Measurements from ENCODE around the gene FBXL17. TPM values are rescaled to one million over a fixed set of nuclear protein-coding genes. Genes with fewer than 3 reads are reported as not detected.

The FBXL17 gene
- total and polyA plus RNA-seq, 2 of the 4 experiments (the other 2 are of a cell fraction): 3.9 to 8.1 TPM

- no peak for ATAC-seq (ENCODE audit: low read depth)
- CTCF ChIA-PET: interaction anchor here (0.7 to 0.9 kb wide), 2 partner anchors 10 to 105 kb away, joined by 3 to 4 read pairs; no protein-coding TSS in a partner anchor
- TF ChIP-seq RCOR1 (IDR thresholded peaks at IDR 0.05; ENCODE audit: insufficient replicate concordance, low read length): no peak
- no peak for TF ChIP-seq MXI1 (IDR thresholded peaks at IDR 0.05; ENCODE audit: borderline replicate concordance, low read depth, low read length)
- no peak for TF ChIP-seq MAFK (IDR thresholded peaks at IDR 0.05; ENCODE audit: low read depth, low read length)
- TF ChIP-seq BHLHE40 (IDR thresholded peaks at IDR 0.05; ENCODE audit: low read depth, low read length): no peak
- no peak for TF ChIP-seq NFE2L2 (IDR thresholded peaks at IDR 0.05; ENCODE audit: low read depth, low read length)
- TF ChIP-seq SMC3 (IDR thresholded peaks at IDR 0.05; ENCODE audit: low read depth, low read length): no peak
- TF ChIP-seq MAZ (IDR thresholded peaks at IDR 0.05; ENCODE audit: borderline replicate concordance, low read depth, low read length): no peak
- no peak for TF ChIP-seq USF2 (IDR thresholded peaks at IDR 0.05; ENCODE audit: low read depth, low read length)
- no peak for TF ChIP-seq CTCF (conservative IDR thresholded peaks at IDR 0.05; ENCODE audit: low read depth, low read length)
- no peak for TF ChIP-seq FOS (IDR thresholded peaks at IDR 0.05; ENCODE audit: low read depth, low read length)
- TF ChIP-seq CEBPB (IDR thresholded peaks at IDR 0.05; ENCODE audit: low read depth, low read length): no peak
- no peak for TF ChIP-seq CHD1 (IDR thresholded peaks at IDR 0.05; ENCODE audit: low read depth, low read length)
- no peak for TF ChIP-seq RFX5 (IDR thresholded peaks at IDR 0.05; ENCODE audit: low read depth, low read length)
- TF ChIP-seq ELK1 (IDR thresholded peaks at IDR 0.05; ENCODE audit: borderline replicate concordance, low read depth, low read length): no peak
- no peak for TF ChIP-seq POLR2A (IDR thresholded peaks at IDR 0.05; ENCODE audit: low read depth, low read length)
- TF ChIP-seq RAD21 (IDR thresholded peaks at IDR 0.05; ENCODE audit: low read length): no peak
- in situ Hi-C loops (cut with MboI; ENCODE audit: low sequenced_read_pairs) (no loop called here), intact Hi-C loops (cut with micrococcal nuclease) (no loop called here), dilution Hi-C loops (cut with HindIII; ENCODE audit: low sequenced_read_pairs, unreplicated experiment) (no loop called here)
- Histone ChIP-seq H4K8ac (ENCODE audit: low read depth in 2 of 2, low read length in 2 of 2) (no peak overlapping the region), H3K4me1 (ENCODE audit: control insufficient read depth, insufficient read depth, low read length) (no peaks in the 10 kb centered on the region), H3K9me1 (ENCODE audit: insufficient read depth, low read length) (no peaks in the 10 kb centered on the region), H3K27ac (ENCODE audit: insufficient read depth, low read length) (no peak overlapping the region), H3K14ac (replicated peaks; ENCODE audit: low read depth, low read length) (no peak overlapping the region), H2BK15ac (ENCODE audit: low read depth, low read length) (no peak overlapping the region), H3K4ac (ENCODE audit: low read depth, low read length) (no peak overlapping the region), H3K36me3 (ENCODE audit: control insufficient read depth, insufficient read depth, low read length) (no peaks in the 10 kb centered on the region), H2BK5ac (ENCODE audit: low read depth, low read length, poor library complexity, severe bottlenecking) (no peak overlapping the region), H3K56ac (ENCODE audit: extremely low read depth, insufficient read depth, low read length) (no peak overlapping the region), H4K91ac (ENCODE audit: insufficient read depth, low read depth, low read length) (no peak overlapping the region), H3K23ac (ENCODE audit: low read depth, low read length) (no peak overlapping the region), H3K4me2 (ENCODE audit: low read depth, low read length) (no peak overlapping the region), H3K9me3 (ENCODE audit: control insufficient read depth, insufficient read depth, low read length) (no peaks in the 10 kb centered on the region), H2AK5ac (ENCODE audit: low read depth, low read length) (no peak overlapping the region), H2AFZ (replicated peaks; ENCODE audit: low read length, poor library complexity) (no peak overlapping the region), H4K20me1 (ENCODE audit: insufficient read depth, low read length) (no peaks in the 10 kb centered on the region), H2BK120ac (ENCODE audit: low read depth, low read length) (no peak overlapping the region), H3K4me3 (ENCODE audit: insufficient read depth, low read depth, low read length) (no peak overlapping the region), H4K5ac (ENCODE audit: low read depth, low read length) (no peak overlapping the region), H2BK20ac (ENCODE audit: low read depth, low read length) (no peak overlapping the region), H3K27me3 (ENCODE audit: control insufficient read depth, insufficient read depth, low read length) (no peaks in the 10 kb centered on the region), H3K9ac (ENCODE audit: low read depth, low read length) (no peak overlapping the region), H3K18ac (ENCODE audit: low read depth, low read length) (no peak overlapping the region), H3K79me1 (ENCODE audit: low read depth in 1 of 2, low read length in 2 of 2) (no peaks in the 10 kb centered on the region; a peak in 1 of 4 replicates), H2AK9ac (replicated peaks; ENCODE audit: low read depth, low read length, poor library complexity) (no peak overlapping the region)
- DNase-seq: no peak
- WGBS, 2 experiments (ENCODE audit: extremely low coverage in 2 of 2, insufficient read length in 1 of 2): no CpG with 5 or more reads among the region's 1 CpG
- no TSS peak for BruUV-seq (replicated peaks)
- POLR2A ChIA-PET (ENCODE audit: unreplicated experiment): no interaction called here
Measured at GRCh38 chr5:108271127-108271526, 110.8 kb downstream of the FBXL17 start.

All from IMR-90 (cell line).